Left renal cortex interstitium (tissue), 4 donors: ENCODE measurements around the gene ITGAE. TPM values are rescaled to one million over a fixed set of nuclear protein-coding genes. Genes with fewer than 3 reads are reported as not detected.
"Not testable (repeated sequence)": the region's sequence is repeated elsewhere in the genome, so short reads cannot be mapped to it uniquely, and the experiment has no call there.

ENCODE experiments used
- DNase-seq, 4 donors: peaks; one replicate each; pipeline ENCODE4 v3.0.0-alpha.2; 2013; ENCODE audit warnings: low read depth in 4 of 4, low spot score in 2 of 4, missing footprints in 1 of 4
- polyA plus RNA-seq, 4 donors: library from polyadenylated mRNA; unstranded; fragments of 120-200 nt; gene quantifications; one replicate each; pipeline ENCODE4 v1.2.1, GENCODE V29; 2013; ENCODE audit not compliant: insufficient read length in 4 of 4

Gene ITGAE
- polyA plus RNA-seq, 4 donors: 38.7 to 43.1 (median 40.4) TPM

- DNase-seq: no peak
Observed at GRCh38 chr17:3796822-3797170, 4.2 kb downstream of the ITGAE start.

- DNase-seq: no peak
Observed at GRCh38 chr17:3796110-3796821, 4.7 kb downstream of the ITGAE start.

GRCh38 chr17:3795390-3796102 lies 5.4 kb downstream of the ITGAE start:
- no peak for DNase-seq

GRCh38 chr17:3794557-3795389 lies 6.2 kb downstream of the ITGAE start:
- DNase-seq: no peak

GRCh38 chr17:3794152-3794551 lies 6.8 kb downstream of the ITGAE start:
- DNase-seq: not testable (repeated sequence)

GRCh38 chr17:3793258-3793657 lies 7.7 kb downstream of the ITGAE start:
- not testable (repeated sequence) for DNase-seq

GRCh38 chr17:3792481-3792880 lies 8.5 kb downstream of the ITGAE start:
- DNase-seq: no peak

GRCh38 chr17:3788200-3788599 lies 12.8 kb downstream of the ITGAE start:
- no peak for DNase-seq

GRCh38 chr17:3785323-3785722 lies 15.7 kb downstream of the ITGAE start:
- not testable (repeated sequence) for DNase-seq

GRCh38 chr17:3782751-3783150 lies 18.2 kb downstream of the ITGAE start:
- no peak for DNase-seq

- DNase-seq: no peak
Observed at GRCh38 chr17:3780986-3781385, 20.0 kb downstream of the ITGAE start.

GRCh38 chr17:3777366-3778120 lies 23.4 kb downstream of the ITGAE start:
- no peak for DNase-seq

- DNase-seq: no peak
Observed at GRCh38 chr17:3773966-3774365, 27.0 kb downstream of the ITGAE start.

- no peak for DNase-seq
Observed at GRCh38 chr17:3773511-3773910, 27.5 kb downstream of the ITGAE start.

GRCh38 chr17:3772764-3773163 lies 28.2 kb downstream of the ITGAE start:
- no peak for DNase-seq

- no peak for DNase-seq
Observed at GRCh38 chr17:3771140-3771539, 29.8 kb downstream of the ITGAE start.

- no peak for DNase-seq
Observed at GRCh38 chr17:3770466-3770865, 30.5 kb downstream of the ITGAE start.

- no peak for DNase-seq
Observed at GRCh38 chr17:3768769-3769168, 32.2 kb downstream of the ITGAE start.

GRCh38 chr17:3768341-3768740 lies 32.6 kb downstream of the ITGAE start:
- no peak for DNase-seq

- no peak for DNase-seq
Observed at GRCh38 chr17:3766779-3767178, 34.2 kb downstream of the ITGAE start.

- no peak for DNase-seq
Observed at GRCh38 chr17:3765981-3766380, 35.0 kb downstream of the ITGAE start.
